Transverse colon (tissue), 4 donors: ENCODE data around the gene CCDC137. TPM values are rescaled to one million over a fixed set of nuclear protein-coding genes. Genes with fewer than 3 reads are reported as not detected.
A peak's percentile ranks its signal among the peaks of the same experiment; 100 is the strongest.

Source experiments
- DNase-seq: peaks from one replicate; pipeline ENCODE4 v3.0.0-alpha.2; 2019
- H3K27ac ChIP-seq, 4 donors: fragments of 200-600 bp; sonication (generic); 2 replicates each; pipeline ENCODE4 v1.5.1; 2016 to 2018; ENCODE audit warnings: inconsistent platforms in 4 of 4
- H3K27me3 ChIP-seq: fragments of 200-600 bp; sonication (generic); 2 replicates; pipeline ENCODE4 v1.5.1; 2017; ENCODE audit warnings: inconsistent platforms
- H3K36me3 ChIP-seq, 4 donors: fragments of 200-600 bp; sonication (generic); 2 replicates each; pipeline ENCODE4 v1.5.1; 2017 to 2019; ENCODE audit warnings: inconsistent platforms in 4 of 4
- H3K4me1 ChIP-seq, 4 donors: fragments of 200-600 bp; sonication (generic); 2 replicates each; pipeline ENCODE4 v1.5.1; 2017 to 2020; ENCODE audit warnings: inconsistent platforms in 4 of 4
- H3K4me3 ChIP-seq, 4 donors: fragments of 200-600 bp; sonication (generic); 1 replicate in 1 of 4; 2 replicates in 3 of 4; pipeline versions ENCODE4 v1.5.1 to v1.6.1; 2017 to 2019; ENCODE audit warnings: inconsistent platforms in 4 of 4
- H3K9me3 ChIP-seq, 2 donors: fragments of 200-600 bp; sonication (generic); 2 replicates each; pipeline ENCODE4 v1.5.1; 2017 to 2019; ENCODE audit warnings: inconsistent platforms in 2 of 2
- EP300 ChIP-seq: sonication (generic); formaldehyde crosslinking; IDR thresholded peaks from one replicate; pipeline ENCODE4 v1.6.1; 2017; ENCODE audit warnings: antibody characterized with exemption, low read depth
- POLR2A ChIP-seq: fragments of 450-650 bp; IDR thresholded peaks from one replicate; pipeline ENCODE4 v1.6.1; 2016; ENCODE audit warnings: antibody characterized with exemption, mild to moderate bottlenecking, moderate library complexity
- POLR2AphosphoS5 ChIP-seq, 3 donors: sonication (generic); formaldehyde crosslinking; IDR thresholded peaks; one replicate each; pipeline ENCODE4 v1.6.1; 2016; ENCODE audit warnings: antibody characterized with exemption in 3 of 3
- WGBS, 2 donors: methylation state at CpG; one replicate each; pipeline ENCODE4 v1.1.5; 2018; ENCODE audit warnings: low coverage in 1 of 2; 5-methylcytosine and 5-hydroxymethylcytosine counted together
- in situ Hi-C, 4 donors: fragments of 200-750 bp; cut with MboI; loops; one replicate each; pipeline versions ENCODE4 v1.15.0 to v1.15.1; 2017; ENCODE audit warnings: low sequenced_read_pairs in 3 of 4, low pct_ligation_motif_present in 1 of 4, low pct_unique_long_range_greater_than_20kb in 1 of 4
- intact Hi-C: fragments of 100-400 bp; cut with DNase I; formaldehyde crosslinking; loops from one replicate; pipeline ENCODE4 v1.15.1; 2023; ENCODE audit warnings: low total_unique reads
- total RNA-seq, 4 donors: library from RNA; depleted of rRNA; stranded (reverse); fragments of >200 nt; gene quantifications; one replicate each; pipeline ENCODE4 v1.1.0, GENCODE V29; 2016
- TF ChIP-seq, protein P1 (sequence below), 5 experiments: fragments of 200-600 bp in 3 of 5; fragments of 450-650 bp in 2 of 5; sonication (generic) in 3 of 5; IDR thresholded peaks; 1 replicate in 2 of 5; 2 replicates in 3 of 5; pipeline ENCODE4 v1.5.1; 2016 to 2017; ENCODE audit warnings: antibody characterized with exemption in 5 of 5, inconsistent platforms in 3 of 5, mild to moderate bottlenecking in 2 of 5, moderate library complexity in 1 of 5

Gene CCDC137
- total RNA-seq, 4 donors from 2014 or later: 7.6 to 21.3 (median 13.5) TPM

DNA sequence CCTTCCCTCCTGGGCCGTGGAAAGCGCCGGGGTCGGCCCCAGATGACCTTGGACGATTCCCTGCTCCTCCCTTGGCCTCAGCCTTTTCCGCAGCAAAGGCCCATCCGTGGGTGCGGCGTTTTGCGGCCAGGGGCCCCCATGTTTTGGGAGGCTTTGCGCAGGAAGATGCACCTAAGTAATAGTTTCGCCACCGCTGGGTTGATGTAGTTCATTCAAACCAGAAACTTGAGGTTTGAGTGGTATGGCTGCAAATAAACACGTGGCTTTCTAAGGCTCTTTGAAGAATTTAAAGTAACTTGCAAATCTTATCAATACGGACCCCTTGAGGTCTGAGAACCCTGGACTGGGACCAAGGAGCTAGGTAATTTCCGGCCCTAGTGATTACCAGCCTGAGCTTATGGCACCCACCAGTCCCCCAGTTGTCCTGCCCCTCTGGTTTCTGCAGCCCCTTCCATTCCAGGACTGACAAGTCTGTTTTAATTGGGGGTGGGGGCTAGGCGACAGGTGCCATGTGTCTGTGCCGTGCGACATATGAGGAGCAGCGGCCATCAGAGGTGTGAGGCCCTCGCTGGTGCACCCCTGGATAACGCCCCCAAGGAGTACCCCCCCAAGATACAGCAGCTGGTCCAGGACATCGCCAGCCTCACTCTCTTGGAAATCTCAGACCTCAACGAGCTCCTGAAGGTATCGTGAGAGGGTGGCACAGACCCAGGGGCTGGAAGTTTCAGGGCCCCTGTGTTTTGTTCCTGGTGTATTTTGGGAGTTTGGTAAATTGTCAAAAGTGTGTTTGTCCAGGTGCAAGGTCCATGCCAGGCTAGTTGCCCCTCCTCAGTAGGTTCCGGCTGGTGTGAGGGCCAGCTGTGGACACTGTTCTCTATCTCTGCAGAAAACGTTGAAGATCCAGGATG, 37.5 kb downstream of the CCDC137 start:
- DNase-seq: no peak
- peak overlapping the region; percentile 70 to 98 (median 92) for H3K4me3 ChIP-seq
- H3K9me3 ChIP-seq: no peaks in the 10 kb centered on the region
- H3K4me1 ChIP-seq: peaks cover 21 to 36% (median 30%) of the 10 kb centered on the region in 4 donors
- H3K36me3 ChIP-seq: peaks cover 0 to 20% (median 5%) of the 10 kb centered on the region in 4 donors
- WGBS, 2 donors: 0 to 19% methylated on average over 1 to 26 of the region's 27 CpGs
- in situ Hi-C loops (no loop called here), intact Hi-C loops (no loop called here)
- H3K27ac ChIP-seq: peak overlapping the region; percentile 92 to 99 (median 97)
- no peaks in the 10 kb centered on the region for H3K27me3 ChIP-seq
- TF ChIP-seq POLR2A (no peak), POLR2AphosphoS5 (IDR thresholded peaks at IDR 0.05) (no peak), EP300 (no peak)
- TF ChIP-seq, protein P1, sequence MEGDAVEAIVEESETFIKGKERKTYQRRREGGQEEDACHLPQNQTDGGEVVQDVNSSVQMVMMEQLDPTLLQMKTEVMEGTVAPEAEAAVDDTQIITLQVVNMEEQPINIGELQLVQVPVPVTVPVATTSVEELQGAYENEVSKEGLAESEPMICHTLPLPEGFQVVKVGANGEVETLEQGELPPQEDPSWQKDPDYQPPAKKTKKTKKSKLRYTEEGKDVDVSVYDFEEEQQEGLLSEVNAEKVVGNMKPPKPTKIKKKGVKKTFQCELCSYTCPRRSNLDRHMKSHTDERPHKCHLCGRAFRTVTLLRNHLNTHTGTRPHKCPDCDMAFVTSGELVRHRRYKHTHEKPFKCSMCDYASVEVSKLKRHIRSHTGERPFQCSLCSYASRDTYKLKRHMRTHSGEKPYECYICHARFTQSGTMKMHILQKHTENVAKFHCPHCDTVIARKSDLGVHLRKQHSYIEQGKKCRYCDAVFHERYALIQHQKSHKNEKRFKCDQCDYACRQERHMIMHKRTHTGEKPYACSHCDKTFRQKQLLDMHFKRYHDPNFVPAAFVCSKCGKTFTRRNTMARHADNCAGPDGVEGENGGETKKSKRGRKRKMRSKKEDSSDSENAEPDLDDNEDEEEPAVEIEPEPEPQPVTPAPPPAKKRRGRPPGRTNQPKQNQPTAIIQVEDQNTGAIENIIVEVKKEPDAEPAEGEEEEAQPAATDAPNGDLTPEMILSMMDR (IDR thresholded peaks at IDR 0.05): no peak

DNA sequence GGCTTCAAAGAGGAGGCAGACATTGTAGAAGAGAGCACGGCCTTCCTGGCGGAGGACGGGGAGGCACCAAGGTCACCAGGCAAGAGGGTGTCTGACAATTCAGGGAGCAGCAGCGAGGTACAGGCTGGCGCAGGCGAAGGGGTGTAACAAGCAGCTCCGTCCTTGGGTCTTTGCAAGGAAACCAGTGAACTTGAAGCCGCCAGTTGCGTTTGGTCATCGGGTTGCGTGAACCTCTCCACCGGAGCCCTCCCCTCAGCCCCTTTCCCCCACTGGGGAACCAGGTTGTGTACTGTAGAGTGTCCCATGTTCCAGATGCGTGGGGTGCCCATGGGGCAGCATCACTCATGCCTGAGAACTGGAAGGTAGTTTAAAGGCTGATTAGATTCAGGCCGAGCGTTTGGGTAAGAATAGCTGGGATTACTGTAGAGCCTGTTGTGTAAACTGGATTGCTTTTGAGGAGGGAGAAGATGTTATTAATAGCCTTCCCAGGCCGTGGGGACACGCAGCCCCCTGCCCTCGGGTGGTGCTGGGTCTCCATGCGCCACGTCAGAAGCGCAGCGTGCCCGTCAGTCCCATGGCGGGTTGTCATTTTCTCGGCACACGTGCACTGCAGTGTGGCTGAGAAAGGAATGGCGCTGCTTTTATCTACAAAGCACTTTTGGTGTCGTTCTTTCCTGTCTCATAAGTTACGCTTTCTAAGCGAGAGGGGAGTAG, 39.1 kb downstream of the CCDC137 start:
- H3K4me1 ChIP-seq: peaks cover 31 to 45% (median 42%) of the 10 kb centered on the region in 4 donors
- DNase-seq: no peak
- no peaks in the 10 kb centered on the region for H3K9me3 ChIP-seq
- H3K27me3 ChIP-seq: no peaks in the 10 kb centered on the region
- peaks cover 0 to 14% (median 5%) of the 10 kb centered on the region in 4 donors for H3K36me3 ChIP-seq
- intact Hi-C loops: no loop called here
- TF ChIP-seq, protein P1 (IDR thresholded peaks at IDR 0.05): no peak
- TF ChIP-seq POLR2A (no peak), EP300 (no peak), POLR2AphosphoS5 (IDR thresholded peaks at IDR 0.05) (no peak)
- 94 to 97% methylated on average over 12 to 30 of the region's 30 CpGs for WGBS, 2 donors
- in situ Hi-C loops: no loop called here
- no peak overlapping the region for H3K27ac ChIP-seq
- H3K4me3 ChIP-seq: no peak overlapping the region

DNA sequence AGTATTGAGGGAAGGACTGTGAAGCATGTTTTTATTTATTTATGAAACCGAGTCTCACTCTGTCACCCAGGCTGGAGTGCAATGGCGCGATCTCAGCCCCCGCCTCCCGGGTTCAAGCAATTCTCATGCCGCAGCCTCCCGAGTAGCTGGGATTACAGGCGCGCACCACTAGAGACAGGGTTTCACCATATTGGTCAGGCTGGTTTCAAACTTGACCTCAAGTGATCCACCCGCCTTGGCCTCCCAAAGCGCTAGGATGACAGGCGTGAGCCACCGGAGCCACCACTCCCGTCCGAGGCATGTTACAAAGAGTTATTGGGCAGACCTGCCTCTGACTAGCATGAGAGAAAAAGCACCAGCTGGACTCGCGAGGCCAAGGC, 39.7 kb downstream of the CCDC137 start:
- 94% methylated on average over 17 of the region's 17 CpGs; no CpG with 5 or more reads in 1 of the 2 donors for WGBS, 2 donors
- no peak for DNase-seq
- in situ Hi-C loops (no loop called here), intact Hi-C loops (no loop called here)
- H3K4me1 ChIP-seq: peaks cover 35 to 48% (median 44%) of the 10 kb centered on the region in 4 donors
- no peak for TF ChIP-seq POLR2AphosphoS5 (IDR thresholded peaks at IDR 0.05)
- TF ChIP-seq, protein P1 (IDR thresholded peaks at IDR 0.05): no peak
- TF ChIP-seq EP300: no peak
- no peak for TF ChIP-seq POLR2A
- H3K27me3 ChIP-seq: no peaks in the 10 kb centered on the region
- no peak overlapping the region for H3K4me3 ChIP-seq
- peaks cover 0 to 11% (median 5%) of the 10 kb centered on the region in 4 donors for H3K36me3 ChIP-seq
- no peak overlapping the region for H3K27ac ChIP-seq
- H3K9me3 ChIP-seq: no peaks in the 10 kb centered on the region
